C1 segment of cervical spinal cord (tissue), 14 donors: ENCODE data around the gene IQSEC3.
A peak's percentile ranks its signal among the peaks of the same experiment; 100 is the strongest.
"Not testable (repeated sequence)": the region's sequence is repeated elsewhere in the genome, so short reads cannot be mapped to it uniquely, and the experiment has no call there.

ENCODE experiments used
- DNase-seq, 14 donors: peaks; one replicate each; lab custom pipeline; 2025; lab: John Stamatoyannopoulos, UW

Gene IQSEC3

DNA sequence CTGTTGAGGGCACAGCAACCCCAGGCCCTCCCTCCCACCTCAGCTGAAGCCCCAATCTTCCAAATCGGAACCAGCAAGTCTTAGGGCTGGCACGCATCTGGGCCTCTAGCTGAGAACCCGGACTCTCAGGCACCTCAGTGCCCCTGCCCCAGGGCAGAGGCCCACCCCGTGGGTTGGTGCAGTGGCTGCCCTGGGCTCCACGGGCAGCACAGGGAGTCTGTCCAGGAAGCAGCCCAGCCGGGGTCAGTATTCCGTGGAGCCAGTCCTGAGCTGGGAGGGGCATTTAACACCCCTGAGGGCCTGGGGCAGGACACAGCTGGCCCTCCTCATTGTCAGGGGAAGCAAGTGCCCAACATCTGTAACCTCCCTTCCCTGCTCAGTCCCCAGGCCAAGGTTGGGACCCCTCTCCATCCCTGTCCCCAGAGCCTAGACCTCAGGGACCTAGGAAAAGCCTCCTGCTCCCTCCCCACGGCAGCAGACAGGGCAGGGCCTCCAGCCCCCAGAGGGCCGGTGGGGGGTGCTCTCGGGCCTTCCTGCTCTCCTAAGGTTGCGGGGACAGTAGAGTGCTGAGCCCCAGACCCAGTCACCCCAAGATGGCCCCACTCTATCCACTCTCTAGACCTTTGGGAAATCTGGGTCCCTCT is 110.9 kb downstream of the IQSEC3 start:
- no peak for DNase-seq

DNA sequence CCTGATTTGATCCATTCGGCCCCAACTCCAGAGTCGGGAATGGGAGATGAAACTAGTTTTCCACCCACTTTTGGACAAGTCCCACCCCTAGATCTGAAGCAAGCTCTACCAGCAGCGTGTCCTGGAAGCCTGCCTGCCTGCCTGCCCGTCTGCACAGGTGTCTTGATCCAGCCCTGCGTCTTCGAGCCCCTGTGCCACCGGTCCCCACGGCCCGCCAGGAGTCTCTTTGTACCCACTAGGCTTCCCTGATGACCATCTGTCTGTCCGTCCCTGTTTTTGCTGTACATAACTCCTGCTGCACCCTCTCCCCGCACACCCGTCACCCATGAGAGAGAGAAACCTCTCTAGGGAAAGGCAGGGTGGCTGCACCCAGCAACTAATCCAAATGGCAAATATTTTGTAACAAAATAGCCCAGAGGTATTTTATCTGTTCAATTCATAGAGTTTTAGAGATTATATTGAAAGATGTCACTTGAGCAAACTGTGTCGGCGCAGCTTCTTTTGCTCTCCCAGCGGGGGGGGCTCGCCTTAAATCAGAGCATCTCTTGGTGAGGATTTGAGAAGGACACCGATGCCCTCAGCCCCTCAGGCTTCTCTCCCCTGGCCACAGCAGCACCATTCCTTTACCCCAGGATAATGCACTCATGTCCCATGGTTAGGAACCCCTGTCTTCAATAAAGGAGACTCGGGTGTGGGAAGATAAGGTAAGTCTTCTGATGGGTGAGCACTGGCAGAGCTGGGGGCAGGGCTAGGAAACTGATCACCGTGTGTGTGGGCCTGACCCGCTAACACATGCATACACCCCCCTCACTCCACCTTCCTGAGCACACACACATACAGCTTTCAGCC is 111.6 kb downstream of the IQSEC3 start:
- DNase-seq: peak in 1 of 14 donors; percentile 37

DNA sequence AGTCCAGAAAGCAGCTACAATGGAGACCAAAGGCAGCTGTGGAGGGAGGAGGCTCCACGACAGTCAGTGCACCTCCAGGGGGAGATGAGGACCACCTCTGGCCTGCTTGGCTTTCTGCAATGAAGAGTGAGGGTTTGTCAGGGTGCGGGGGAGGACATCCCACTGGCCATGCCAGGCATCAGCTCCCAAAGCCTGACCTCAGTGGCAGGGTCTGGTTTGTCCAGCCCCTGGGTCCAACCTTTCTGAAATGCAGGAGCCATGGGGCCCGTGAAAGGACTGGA is 112.2 kb downstream of the IQSEC3 start:
- DNase-seq: no peak

DNA sequence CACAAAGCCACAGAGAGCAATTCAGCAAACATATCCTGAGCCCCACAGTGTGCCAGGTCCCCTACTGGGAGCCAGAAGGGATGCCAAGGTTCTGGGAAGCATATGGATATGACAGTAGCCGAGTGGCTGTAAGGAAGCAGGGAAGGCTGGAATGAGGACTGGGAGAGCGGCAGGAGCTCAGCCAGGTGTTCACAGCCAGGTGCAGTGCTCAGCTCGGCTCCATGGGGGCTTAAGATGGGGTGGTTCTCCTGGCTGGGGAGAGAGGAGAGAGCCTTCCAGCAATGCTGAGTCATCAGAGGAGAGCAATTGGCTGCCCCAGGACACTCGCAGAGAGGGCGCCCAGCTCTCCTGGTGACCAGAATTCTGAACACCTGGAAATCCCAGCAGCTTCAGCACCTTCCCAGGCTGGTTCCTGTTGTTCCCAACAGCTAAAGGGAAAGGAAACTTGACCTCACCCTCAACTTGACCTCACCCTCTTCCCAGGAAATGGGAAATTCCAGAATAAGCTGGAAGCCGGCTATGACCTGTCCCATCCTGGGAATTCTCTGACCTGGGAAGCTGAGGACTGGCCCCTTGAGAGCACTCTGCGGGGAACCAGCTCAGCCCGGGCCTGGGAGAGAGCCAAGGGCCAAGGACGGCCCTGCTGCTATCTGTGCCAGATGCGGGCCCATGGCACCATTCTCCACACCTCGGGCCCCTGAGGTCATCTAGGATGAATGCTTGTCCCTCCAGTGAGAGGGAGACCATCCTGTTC is 112.7 kb downstream of the IQSEC3 start:
- peak in 1 of 14 donors; percentile 91 for DNase-seq

DNA sequence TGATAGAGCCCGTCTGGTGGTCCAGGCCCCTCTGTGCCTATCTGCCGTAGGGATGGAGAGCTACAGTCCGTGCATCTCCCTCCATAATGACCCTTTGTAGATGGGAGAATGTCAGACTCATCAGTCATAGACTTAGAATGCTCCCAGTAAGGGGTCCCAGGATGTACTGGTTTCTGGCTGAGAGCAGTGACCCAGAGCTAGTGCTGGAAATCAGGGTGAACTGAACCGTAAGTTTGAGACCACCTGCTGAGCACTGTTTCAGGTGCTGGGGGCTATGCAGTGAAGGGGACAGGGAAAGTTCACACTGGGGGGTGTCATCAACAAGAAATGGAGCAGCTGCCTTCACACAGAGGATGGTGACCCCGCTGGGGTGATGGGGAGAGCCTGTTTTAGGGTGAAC is 113.3 kb downstream of the IQSEC3 start:
- DNase-seq: no peak

DNA sequence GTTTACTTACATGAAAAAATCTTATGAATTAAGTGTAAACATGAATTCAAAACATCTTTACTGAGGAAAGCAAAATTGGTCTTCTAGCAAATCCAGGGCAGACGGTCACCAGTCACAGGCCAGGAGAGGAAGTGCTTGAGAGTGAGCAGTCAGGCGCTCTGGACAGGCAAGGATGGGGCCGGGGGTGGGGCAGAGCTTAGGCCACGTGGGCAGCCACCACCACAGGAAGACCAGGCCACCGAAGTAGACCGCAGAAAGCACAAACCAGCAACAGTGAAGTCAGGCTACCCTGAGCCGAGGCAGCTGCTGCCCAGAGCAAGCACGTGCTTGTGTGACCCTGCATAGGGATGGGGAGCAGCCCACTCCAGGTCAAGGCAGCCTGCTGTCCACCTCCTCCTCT is 113.9 kb downstream of the IQSEC3 start:
- DNase-seq: peak in 10 of 14 donors; percentile 13 to 64 (median 30)

DNA sequence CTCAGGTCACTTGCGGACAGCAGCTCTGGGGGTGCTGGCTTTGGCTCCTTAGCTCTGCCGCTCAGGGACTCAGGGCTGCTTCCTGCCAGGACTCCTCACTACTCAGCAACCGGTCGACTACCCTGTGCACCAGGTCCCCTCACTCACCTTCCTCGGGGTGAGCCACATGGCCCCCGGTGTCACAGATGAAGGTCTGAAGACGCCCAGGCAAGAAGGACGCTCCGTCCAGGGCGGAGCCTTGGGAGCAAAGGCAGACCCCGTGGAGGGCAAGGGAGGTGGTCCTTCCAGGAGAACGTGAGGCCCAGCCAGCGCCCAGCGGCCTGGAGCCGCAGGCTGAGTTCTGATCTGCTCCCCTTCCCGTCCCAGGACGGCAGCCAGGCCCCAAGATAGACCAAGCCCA is 115.4 kb downstream of the IQSEC3 start:
- DNase-seq: no peak

DNA sequence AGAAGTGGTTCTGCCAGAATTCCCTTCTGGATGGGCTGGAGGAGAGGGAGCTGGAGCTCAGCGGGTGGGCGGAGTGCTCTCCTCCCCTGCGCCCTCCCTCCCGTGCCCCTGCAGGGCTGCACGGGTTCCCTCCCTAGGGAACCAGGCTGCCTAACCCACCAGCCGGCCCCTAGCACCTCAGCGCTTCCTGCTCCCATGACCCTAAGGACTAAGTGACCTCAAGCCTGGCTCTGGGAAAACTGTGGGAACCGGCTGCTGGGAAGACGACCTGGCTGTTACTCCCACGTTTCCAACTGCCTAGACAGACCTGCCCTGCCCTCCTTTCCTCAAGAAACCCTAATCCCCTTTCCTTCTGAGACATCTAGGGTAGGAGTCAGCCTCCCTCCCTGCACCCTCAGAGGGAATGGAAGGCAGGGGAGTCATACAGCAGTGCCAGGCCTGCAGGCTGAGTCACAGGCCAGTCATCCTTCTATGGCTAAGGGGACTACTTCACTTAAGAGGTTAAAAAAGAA is 115.9 kb downstream of the IQSEC3 start:
- DNase-seq: no peak

DNA sequence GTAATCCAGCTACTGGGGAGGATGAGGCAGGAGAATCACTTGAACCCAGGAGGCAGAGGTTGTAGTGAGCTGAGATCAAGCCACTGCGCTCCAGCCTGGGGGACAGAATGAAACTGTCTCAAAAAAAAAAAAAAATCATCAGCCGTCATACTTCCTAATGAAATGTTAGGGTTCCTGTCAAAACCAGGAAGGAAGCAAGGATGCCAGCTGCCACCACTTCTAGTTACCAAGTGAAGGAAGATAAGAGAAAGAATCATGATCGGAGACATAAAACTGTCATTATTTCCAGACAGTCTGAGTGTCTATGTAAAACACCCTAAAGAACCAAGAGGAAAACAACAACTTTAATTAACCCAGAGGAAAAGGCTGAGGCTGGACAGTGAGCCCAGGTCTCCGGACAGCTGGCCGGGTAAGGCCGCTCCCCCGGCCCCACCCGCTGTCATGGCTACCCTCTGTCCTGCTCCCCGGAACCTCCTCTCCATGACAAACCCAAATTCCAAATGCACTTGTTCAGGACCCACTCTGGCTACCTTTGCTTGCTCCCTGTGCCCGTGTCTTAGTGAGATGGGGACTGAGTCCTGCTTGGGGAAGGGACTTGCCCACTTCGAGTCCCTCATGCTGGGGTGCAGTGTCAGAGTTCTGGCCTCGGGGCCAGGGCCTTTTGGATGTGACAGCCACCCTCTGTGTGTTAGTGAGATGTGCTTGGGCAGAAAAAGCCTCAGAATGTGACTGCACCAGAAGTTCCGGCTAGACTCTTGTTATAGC is 118.4 kb downstream of the IQSEC3 start:
- no peak for DNase-seq

DNA sequence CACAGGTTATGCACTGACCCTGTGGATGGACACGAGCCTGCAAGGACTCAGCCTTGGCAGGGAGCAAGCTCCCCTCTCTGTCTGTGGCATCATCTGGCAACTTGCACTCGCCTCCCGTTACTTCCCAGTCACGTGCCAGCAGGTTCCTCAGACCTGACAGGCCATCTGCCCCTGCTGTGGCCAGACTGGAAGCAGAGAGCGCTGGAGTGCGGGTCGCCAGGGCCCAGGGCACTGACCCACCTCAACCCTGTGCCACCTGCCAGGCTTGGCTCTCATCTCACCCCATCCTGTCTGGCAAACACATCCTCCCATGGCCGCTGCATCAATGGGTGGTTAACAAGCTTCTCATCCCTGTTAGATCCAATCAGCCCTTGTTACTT is 119.0 kb downstream of the IQSEC3 start:
- DNase-seq: peak in 1 of 14 donors; percentile 74

DNA sequence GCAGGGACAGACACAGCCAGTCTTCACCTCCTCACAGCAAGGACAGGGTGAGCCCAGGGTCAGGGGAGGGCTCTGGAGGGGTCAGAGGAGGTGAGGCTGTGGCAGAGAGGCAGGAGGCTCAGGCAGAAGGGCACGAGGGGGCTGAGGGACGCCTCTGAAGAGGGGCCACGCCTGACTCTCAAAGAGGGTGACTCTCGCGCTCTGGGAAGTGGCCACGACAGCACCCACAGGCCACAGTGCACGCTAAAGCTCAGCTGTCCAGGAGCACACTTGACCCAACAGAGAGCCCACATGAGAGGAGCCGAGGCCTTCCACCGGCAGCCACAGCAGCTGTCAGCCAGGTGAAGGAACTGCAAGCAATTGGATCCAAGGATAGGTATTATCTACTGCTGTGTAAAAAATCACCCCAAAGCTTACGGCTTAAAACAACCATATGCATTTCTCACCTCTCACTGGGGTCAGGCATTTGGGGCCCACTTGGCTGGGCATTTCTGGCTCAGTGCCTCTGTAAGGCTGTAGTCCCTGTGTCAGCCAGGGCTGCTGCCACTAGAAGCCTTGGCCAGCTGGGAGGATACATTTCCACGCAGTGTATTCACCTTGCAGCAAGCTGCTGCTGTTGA is 119.5 kb downstream of the IQSEC3 start:
- DNase-seq: peak in 1 of 14 donors; percentile 18

DNA sequence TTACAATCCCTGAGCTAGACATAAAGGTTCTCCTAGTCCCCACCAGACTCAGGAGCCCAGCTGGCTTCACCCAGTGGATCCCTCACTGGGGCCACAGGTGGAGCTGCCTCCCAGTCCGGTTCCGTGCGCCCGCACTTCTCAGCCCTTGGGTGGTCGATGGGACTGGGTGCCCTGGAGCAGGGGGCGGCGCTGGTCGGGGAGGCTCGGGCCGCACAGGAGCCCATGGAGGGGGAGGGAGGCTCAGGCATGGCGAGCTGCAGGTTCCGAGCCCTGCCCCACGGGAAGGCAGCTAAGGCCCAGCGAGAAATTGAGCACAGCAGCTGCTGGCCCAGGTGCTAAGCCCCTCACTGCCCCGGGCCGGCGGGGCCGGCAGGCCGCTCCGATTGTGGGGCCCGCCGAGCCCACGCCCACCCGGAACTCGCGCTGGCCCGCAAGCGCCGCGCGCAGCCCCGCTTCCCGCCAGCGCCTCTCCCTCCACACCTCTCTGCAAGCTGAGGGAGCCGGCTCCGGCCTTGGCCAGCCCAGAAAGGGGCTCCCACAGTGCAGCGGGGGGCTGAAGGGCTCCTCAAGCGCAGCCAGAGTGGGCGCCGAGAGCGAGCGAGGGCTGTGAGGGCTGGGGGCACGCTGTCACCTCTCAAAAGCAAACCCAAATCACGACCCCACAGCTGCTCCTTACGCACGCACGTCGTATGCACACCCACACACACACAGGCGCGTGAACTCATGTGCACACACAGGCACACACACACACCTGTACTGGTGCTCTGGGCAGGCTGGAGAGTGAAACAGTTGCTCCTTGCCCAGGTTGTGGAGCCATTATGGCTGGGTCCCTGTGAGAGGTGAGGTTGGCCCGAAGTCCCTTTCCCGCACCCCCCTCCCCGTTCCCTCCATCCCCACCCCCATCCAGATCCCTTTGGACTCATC is 121.7 kb downstream of the IQSEC3 start:
- not testable (repeated sequence) for DNase-seq

DNA sequence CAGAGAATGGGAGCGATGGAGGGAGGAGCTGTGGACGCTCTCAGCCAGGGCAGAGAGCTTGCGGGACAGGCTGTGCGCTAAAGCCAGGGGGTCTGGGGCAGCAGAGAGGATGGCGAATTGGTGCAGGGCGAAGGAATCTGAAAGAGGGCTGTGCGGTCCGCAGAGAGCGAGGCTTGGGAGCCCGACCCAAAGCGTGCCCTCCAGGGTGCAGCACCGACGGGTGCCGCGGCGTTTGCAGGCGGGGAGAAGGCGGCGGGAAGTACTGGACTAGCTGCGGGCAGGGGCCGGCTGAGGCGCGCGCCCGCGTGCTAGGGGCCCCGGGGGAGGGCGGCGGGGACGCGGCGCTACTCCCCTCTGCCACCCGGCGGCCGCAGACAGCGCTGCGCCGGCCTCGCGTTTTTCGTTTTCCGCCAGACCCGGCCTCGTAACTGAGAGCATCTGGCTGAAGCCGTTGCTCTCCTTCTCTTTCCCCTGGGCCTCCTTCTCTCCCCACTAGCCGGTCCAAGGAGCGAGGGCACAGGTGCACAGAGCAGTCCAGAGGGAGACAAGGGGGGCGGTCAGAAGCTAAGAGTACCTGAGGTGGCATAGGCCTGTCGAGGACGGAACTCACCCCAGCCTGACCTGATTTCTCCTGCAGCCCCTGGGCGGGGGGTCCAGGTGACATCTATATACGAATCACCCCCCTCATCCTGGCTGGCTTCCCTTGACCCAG is 122.5 kb downstream of the IQSEC3 start:
- DNase-seq: peak in 11 of 14 donors; percentile 17 to 63 (median 40)

DNA sequence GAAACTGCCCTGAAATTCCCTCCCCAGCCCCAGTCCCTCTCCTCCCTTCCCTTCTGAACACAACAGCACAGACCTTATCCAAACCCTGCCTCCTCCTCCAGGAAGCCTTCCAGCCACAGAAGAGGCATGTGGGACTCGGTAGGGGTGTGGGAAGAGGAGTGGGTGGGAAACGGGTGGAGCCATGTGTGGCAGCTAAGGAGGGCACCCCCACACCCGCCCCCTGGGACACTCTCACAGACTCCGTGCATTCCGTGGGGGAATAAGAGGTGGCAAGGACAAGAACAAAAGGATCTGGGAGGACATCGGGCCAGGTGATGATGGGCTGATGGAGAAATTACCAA is 123.0 kb downstream of the IQSEC3 start:
- no peak for DNase-seq

DNA sequence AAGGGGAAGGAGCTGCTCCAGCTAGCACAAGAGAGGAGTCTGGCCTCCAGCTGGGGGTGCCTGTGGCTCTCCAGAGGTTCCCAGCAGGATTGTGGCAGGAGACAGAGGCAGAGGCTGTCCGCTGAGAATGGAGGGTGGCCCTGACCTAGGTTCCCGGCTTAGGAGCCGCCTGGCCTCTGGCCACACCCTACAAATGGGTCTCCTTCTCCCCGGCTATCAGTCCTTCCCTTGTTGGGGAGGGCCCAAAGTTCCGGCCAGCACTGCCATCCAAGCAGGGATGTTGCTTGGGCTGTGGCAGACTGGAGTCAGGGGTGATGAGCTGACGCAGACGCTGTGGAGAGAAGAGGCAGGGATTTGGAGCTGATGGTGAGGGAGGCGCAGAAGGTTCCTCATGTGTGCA is 124.3 kb downstream of the IQSEC3 start:
- DNase-seq: no peak

DNA sequence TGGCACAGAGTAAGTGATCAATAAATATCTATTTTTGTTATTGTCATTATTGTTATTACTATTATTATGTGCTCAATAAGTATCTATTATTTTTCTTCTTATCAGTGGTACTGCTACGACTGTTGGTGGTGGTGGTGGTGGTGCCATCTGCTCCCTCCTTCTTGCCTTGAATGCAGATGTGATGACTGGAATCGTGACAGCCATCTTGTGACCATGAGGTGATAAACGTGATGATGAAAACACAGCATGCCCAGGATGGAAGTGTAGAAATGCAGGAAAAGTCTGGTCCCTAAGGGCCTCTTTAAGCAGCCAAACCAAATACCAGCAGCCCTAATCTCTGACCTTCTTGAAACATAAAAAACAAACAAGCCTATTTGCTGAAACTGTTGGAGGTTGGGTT is 125.0 kb downstream of the IQSEC3 start:
- DNase-seq: no peak

DNA sequence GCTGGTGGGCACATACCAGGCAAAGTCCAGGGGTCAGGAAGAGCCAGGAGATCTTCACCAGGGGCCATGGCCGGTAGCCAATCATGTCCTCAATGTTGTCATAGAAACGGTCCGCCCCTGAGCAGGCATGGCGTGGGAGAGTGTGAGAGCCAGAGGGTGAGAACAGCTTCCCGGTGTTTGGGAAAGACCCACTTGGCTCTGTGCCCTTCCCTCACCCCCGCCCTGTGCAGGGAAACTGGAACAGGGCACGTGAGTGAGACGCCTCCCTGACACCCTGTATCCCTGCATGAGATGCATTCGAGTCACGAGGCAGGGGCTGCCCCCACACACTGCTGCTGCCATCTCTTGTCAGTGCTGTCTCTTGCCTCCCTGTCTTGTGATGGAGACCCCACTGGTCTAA is 126.7 kb downstream of the IQSEC3 start:
- no peak for DNase-seq

DNA sequence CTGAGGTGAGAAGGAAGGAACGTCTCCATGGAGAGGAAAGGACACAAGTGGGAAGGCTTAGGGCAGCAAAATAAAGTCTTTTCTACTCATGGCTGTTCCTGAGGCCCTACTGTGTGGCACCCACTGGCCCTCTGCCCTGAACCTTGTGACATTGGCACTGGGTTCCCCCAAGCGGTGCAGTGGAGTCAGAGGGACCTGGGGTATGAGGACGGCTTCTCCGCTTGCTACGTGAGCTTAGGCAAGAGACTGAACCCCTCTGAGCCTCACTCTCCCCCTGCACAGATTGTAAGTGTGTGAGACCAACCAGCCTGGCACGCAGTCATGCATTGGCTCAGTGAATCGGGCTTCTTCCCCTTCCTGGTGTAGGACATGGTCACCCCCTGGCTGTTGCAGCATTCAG is 127.7 kb downstream of the IQSEC3 start:
- no peak for DNase-seq

DNA sequence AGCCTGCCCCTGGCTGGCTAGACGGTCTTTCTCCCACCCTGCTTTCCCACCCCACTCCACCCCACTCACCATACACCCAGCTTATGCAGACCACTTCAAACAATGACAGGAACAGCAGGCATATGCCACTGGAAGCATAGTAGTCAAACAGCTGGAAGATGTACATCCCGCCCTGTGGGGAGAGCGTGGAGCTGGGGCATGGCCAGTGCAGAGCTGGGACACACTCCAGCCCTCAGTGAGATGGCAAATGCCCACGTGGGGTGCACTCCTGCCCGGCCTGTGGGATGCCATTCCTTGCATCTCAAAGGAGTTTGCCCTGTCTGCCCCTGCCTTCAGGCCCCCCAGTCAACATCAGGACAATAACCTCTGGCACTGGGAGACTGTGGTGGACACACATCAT is 128.6 kb downstream of the IQSEC3 start:
- DNase-seq: no peak

DNA sequence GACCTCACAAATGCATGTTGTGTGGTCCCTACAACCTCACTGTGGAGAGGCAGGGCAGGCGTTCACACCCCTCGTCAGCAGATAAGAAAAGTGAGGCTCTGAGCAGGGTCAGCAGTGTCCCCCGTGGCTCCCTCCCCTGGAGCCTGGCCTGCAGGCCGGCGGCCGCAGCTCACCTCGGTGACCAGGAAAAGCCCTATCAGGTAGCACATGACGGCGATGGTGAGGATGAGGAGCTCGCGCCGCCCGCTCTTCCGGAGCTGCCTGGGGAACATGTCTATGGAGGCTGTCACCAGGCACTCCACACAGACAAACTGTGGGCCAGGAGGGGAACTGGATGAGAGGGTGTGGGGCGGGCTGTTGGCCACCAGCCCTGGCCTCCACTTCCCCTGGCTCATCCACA is 129.4 kb downstream of the IQSEC3 start:
- DNase-seq: no peak
